ENCODE measurements around the gene HHATL.

GRCh38 chr3:42668413-42668760, 34.2 kb downstream of the HHATL start:
- no peak for TF ChIP-seq CTCF (conservative IDR thresholded peaks at IDR 0.05; ENCODE audit: low read length)
- TF ChIP-seq EZH2phosphoT487 (IDR thresholded peaks at IDR 0.05; ENCODE audit: borderline replicate concordance, low read depth, low read length) = no peak
